Panc1 (cell line): Measurements from ENCODE around the gene PTTG1.

Source experiments
- POLR2AphosphoS5 ChIP-seq: IDR thresholded peaks from 2 replicates; pipeline ENCODE4 v1.6.1; 2012; ENCODE audit warnings: mild to moderate bottlenecking, low read depth, low read length, moderate library complexity
- SIN3A ChIP-seq: IDR thresholded peaks from 2 replicates; pipeline ENCODE4 v1.6.1; 2012; ENCODE audit warnings: low read depth, mild to moderate bottlenecking, low read length, moderate library complexity, borderline replicate concordance; ENCODE audit not compliant: insufficient read depth
- TF ChIP-seq, protein P1 (sequence below): fragments of 450-650 bp; IDR thresholded peaks from 2 replicates; pipeline ENCODE4 v1.5.1; 2017; ENCODE audit warnings: mild to moderate bottlenecking
- TF ChIP-seq, protein P2 (sequence below), 2 experiments: IDR thresholded peaks; 2 replicates each; pipeline ENCODE4 v1.6.1; 2011 to 2012; ENCODE audit warnings: low read depth in 2 of 2, control low read depth in 1 of 2, low read length in 1 of 2, mild to moderate bottlenecking in 1 of 2, moderate library complexity in 1 of 2; ENCODE audit not compliant: insufficient read depth in 1 of 2

DNA sequence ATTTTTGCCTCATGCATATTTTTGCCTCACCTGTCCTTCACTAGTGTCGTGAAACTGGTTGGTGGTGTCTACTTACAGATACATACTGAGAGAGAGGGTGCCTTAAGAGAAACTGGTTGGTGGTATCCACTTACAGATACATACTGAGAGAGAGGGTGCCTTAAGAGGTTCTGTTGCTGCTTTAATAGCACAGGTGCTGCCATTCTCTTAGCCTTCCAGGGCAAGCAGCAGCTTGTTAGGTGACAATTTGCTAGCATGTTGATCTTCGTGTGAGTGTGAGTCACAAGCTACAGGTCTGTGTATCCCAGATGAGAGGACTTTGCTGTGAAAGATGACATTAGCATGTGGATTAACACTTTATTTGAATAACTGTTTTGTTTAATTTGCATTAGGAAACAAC lies 1.4 kb downstream of the PTTG1 start:
- TF ChIP-seq, protein P1, sequence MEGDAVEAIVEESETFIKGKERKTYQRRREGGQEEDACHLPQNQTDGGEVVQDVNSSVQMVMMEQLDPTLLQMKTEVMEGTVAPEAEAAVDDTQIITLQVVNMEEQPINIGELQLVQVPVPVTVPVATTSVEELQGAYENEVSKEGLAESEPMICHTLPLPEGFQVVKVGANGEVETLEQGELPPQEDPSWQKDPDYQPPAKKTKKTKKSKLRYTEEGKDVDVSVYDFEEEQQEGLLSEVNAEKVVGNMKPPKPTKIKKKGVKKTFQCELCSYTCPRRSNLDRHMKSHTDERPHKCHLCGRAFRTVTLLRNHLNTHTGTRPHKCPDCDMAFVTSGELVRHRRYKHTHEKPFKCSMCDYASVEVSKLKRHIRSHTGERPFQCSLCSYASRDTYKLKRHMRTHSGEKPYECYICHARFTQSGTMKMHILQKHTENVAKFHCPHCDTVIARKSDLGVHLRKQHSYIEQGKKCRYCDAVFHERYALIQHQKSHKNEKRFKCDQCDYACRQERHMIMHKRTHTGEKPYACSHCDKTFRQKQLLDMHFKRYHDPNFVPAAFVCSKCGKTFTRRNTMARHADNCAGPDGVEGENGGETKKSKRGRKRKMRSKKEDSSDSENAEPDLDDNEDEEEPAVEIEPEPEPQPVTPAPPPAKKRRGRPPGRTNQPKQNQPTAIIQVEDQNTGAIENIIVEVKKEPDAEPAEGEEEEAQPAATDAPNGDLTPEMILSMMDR, result no peak
- TF ChIP-seq SIN3A (no peak), POLR2AphosphoS5 (no peak)
- TF ChIP-seq, protein P2, sequence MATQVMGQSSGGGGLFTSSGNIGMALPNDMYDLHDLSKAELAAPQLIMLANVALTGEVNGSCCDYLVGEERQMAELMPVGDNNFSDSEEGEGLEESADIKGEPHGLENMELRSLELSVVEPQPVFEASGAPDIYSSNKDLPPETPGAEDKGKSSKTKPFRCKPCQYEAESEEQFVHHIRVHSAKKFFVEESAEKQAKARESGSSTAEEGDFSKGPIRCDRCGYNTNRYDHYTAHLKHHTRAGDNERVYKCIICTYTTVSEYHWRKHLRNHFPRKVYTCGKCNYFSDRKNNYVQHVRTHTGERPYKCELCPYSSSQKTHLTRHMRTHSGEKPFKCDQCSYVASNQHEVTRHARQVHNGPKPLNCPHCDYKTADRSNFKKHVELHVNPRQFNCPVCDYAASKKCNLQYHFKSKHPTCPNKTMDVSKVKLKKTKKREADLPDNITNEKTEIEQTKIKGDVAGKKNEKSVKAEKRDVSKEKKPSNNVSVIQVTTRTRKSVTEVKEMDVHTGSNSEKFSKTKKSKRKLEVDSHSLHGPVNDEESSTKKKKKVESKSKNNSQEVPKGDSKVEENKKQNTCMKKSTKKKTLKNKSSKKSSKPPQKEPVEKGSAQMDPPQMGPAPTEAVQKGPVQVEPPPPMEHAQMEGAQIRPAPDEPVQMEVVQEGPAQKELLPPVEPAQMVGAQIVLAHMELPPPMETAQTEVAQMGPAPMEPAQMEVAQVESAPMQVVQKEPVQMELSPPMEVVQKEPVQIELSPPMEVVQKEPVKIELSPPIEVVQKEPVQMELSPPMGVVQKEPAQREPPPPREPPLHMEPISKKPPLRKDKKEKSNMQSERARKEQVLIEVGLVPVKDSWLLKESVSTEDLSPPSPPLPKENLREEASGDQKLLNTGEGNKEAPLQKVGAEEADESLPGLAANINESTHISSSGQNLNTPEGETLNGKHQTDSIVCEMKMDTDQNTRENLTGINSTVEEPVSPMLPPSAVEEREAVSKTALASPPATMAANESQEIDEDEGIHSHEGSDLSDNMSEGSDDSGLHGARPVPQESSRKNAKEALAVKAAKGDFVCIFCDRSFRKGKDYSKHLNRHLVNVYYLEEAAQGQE (IDR thresholded peaks at IDR 0.05; ENCODE audit: insufficient read depth in 1 of 2, low read depth in 2 of 2, low read length in 1 of 2), result no peak
